OCI-LY3 (cell line): ENCODE results near the gene OGFR.
A peak's percentile ranks its signal among the peaks of the same experiment; 100 is the strongest.

Experiments used
- H2AFZ ChIP-seq: fragments of 200-600, 300-600 bp; shearing (Covaris generic); 2 replicates; pipeline ENCODE4 v1.6.0; 2014; ENCODE audit warnings: antibody characterized with exemption, low read depth, low read length
- H3K27ac ChIP-seq: fragments of 200-600, 300-600 bp; sonication (generic); 2 replicates; pipeline ENCODE4 v1.5.1; 2014; ENCODE audit warnings: mild to moderate bottlenecking, low read length, moderate library complexity, mixed read lengths
- H3K27me3 ChIP-seq: fragments of 200-600, 300-600 bp; sonication (generic); 2 replicates; pipeline ENCODE4 v1.6.1; 2014; ENCODE audit warnings: low read depth, low read length, mixed read lengths
- H3K36me3 ChIP-seq: fragments of 200-600, 300-600 bp; sonication (generic); replicated peaks from 2 replicates; pipeline ENCODE3; 2014; ENCODE audit warnings: low read depth, low read length, mixed read lengths
- H3K4me1 ChIP-seq: fragments of 300-600, 200-600 bp; sonication (generic); 2 replicates; pipeline ENCODE4 v1.6.1; 2014; ENCODE audit warnings: low read length, mixed read lengths
- H3K4me2 ChIP-seq: fragments of 200-600, 300-600 bp; sonication (generic); 2 replicates; pipeline ENCODE4 v1.6.1; 2014; ENCODE audit warnings: low read length, mixed read lengths
- H3K4me3 ChIP-seq: fragments of 300-600, 200-600 bp; sonication (generic); 2 replicates; pipeline ENCODE4 v1.5.1; 2014; ENCODE audit warnings: antibody characterized with exemption, mild to moderate bottlenecking, low read length, moderate library complexity
- H3K79me2 ChIP-seq: fragments of 300-600, 200-600 bp; shearing (Covaris generic); 2 replicates; pipeline ENCODE4 v1.6.1; 2014; ENCODE audit warnings: mild to moderate bottlenecking, low read length, mixed read lengths
- H3K9ac ChIP-seq: fragments of 300-600, 200-600 bp; shearing (Covaris generic); 2 replicates; pipeline ENCODE4 v1.6.0; 2014; ENCODE audit warnings: mild to moderate bottlenecking, low read length, moderate library complexity
- H3K9me3 ChIP-seq: fragments of 200-600, 300-600 bp; shearing (Covaris generic); 2 replicates; pipeline ENCODE4 v1.6.1; 2014; ENCODE audit warnings: low read length, mixed read lengths; ENCODE audit not compliant: insufficient read depth
- H4K20me1 ChIP-seq: fragments of 200-600, 300-600 bp; sonication (generic); 2 replicates; pipeline ENCODE4 v1.6.1; 2016; ENCODE audit warnings: low read length, mixed read lengths; ENCODE audit not compliant: insufficient read depth
- CTCF ChIP-seq: fragments of 200-600, 300-600 bp; sonication (generic); IDR thresholded peaks from 2 replicates; pipeline ENCODE4 v1.5.1; 2014; ENCODE audit warnings: antibody characterized with exemption, low read length, low read depth
- EZH2phosphoT487 ChIP-seq: fragments of 200-600 bp; shearing (Covaris generic); IDR thresholded peaks from 2 replicates; pipeline ENCODE4 v1.6.1; 2018; ENCODE audit warnings: antibody characterized with exemption, mixed run types, low read depth

Gene OGFR

GRCh38 chr20:62807444-62808210 is 3.0 kb downstream of the OGFR start:
- Histone ChIP-seq H3K9ac (no peak overlapping the region), H4K20me1 (peaks cover 44% of the 10 kb centered on the region), H3K4me1 (peaks cover 32% of the 10 kb centered on the region), H2AFZ (no peak overlapping the region), H3K9me3 (no peaks in the 10 kb centered on the region), H3K4me3 (peak overlapping the region; percentile 99; the same call in 1 of the 2 replicates), H3K27ac (peak overlapping the region; percentile 2; the same call in 1 of the 2 replicates), H3K27me3 (no peaks in the 10 kb centered on the region), H3K36me3 (peaks cover 55% of the 10 kb centered on the region), H3K4me2 (peak overlapping the region; percentile 100), H3K79me2 (peaks cover 44% of the 10 kb centered on the region)
- no peak for TF ChIP-seq CTCF

GRCh38 chr20:62808211-62808865 is 3.7 kb downstream of the OGFR start:
- no peak for TF ChIP-seq EZH2phosphoT487
- peak; percentile 78 for TF ChIP-seq CTCF
- Histone ChIP-seq H3K27me3 (no peaks in the 10 kb centered on the region), H3K9me3 (no peaks in the 10 kb centered on the region), H3K9ac (no peak overlapping the region), H3K4me2 (peak overlapping the region; percentile 20; the same call in 1 of the 2 replicates), H3K36me3 (peaks cover 55% of the 10 kb centered on the region), H2AFZ (no peak overlapping the region), H3K4me3 (no peak overlapping the region), H3K79me2 (peaks cover 44% of the 10 kb centered on the region), H3K4me1 (peaks cover 32% of the 10 kb centered on the region), H3K27ac (peak overlapping the region; percentile 2; the same call in 1 of the 2 replicates), H4K20me1 (peaks cover 46% of the 10 kb centered on the region)

GRCh38 chr20:62809530-62810428 is 5.1 kb downstream of the OGFR start:
- Histone ChIP-seq H3K27me3 (no peaks in the 10 kb centered on the region), H2AFZ (no peak overlapping the region), H3K27ac (no peak overlapping the region), H3K9ac (no peak overlapping the region), H3K4me3 (no peak overlapping the region), H3K36me3 (peaks cover 64% of the 10 kb centered on the region), H4K20me1 (peaks cover 61% of the 10 kb centered on the region), H3K9me3 (no peaks in the 10 kb centered on the region), H3K79me2 (peaks cover 43% of the 10 kb centered on the region), H3K4me2 (no peak overlapping the region), H3K4me1 (peaks cover 24% of the 10 kb centered on the region)
- TF ChIP-seq EZH2phosphoT487: no peak
- TF ChIP-seq CTCF: no peak

GRCh38 chr20:62811320-62811719 is 6.7 kb downstream of the OGFR start:
- H4K20me1 ChIP-seq: peaks cover 54% of the 10 kb centered on the region
- H3K79me2 ChIP-seq: peaks cover 27% of the 10 kb centered on the region
- H3K27ac ChIP-seq: no peak overlapping the region

More at GRCh38 chr20:62811320-62811719, 6.7 kb downstream of the OGFR start:
- Histone ChIP-seq H3K4me2 (no peak overlapping the region), H3K9me3 (no peaks in the 10 kb centered on the region), H3K4me1 (peaks cover 19% of the 10 kb centered on the region), H3K4me3 (no peak overlapping the region), H3K36me3 (peaks cover 56% of the 10 kb centered on the region), H2AFZ (no peak overlapping the region), H3K27me3 (no peaks in the 10 kb centered on the region), H3K9ac (no peak overlapping the region)
- TF ChIP-seq CTCF: no peak
- no peak for TF ChIP-seq EZH2phosphoT487
